ENCODE measurements around the gene GINS2.
A peak's percentile ranks its signal among the peaks of the same experiment; 100 is the strongest.

GINS2 gene

GRCh38 chr16:85653290-85653891, 35.4 kb downstream of the GINS2 start:
- DNase-seq: no peak

- peak; percentile 77 for DNase-seq
These were observed 36.1 kb downstream of the GINS2 start for GRCh38 chr16:85652431-85653221.

GRCh38 chr16:85651629-85652430, 36.9 kb downstream of the GINS2 start:
- peak; percentile 39 for DNase-seq

GRCh38 chr16:85650844-85651628, 37.7 kb downstream of the GINS2 start:
- peak; percentile 27 for DNase-seq

GRCh38 chr16:85650135-85650843, 38.5 kb downstream of the GINS2 start:
- DNase-seq: no peak

GRCh38 chr16:85649411-85650134, 39.2 kb downstream of the GINS2 start:
- no peak for DNase-seq

- DNase-seq: no peak
These were observed 39.9 kb downstream of the GINS2 start for GRCh38 chr16:85648805-85649204.

GRCh38 chr16:85648070-85648714, 40.6 kb downstream of the GINS2 start:
- DNase-seq: no peak

GRCh38 chr16:85646976-85647375, 41.8 kb downstream of the GINS2 start:
- DNase-seq: no peak

- no peak for DNase-seq
These were observed 42.3 kb downstream of the GINS2 start for GRCh38 chr16:85646358-85646907.

GRCh38 chr16:85645021-85645589, 43.6 kb downstream of the GINS2 start:
- no peak for DNase-seq

- no peak for DNase-seq
These were observed 44.6 kb downstream of the GINS2 start for GRCh38 chr16:85644093-85644712.

- DNase-seq: no peak
These were observed 45.1 kb downstream of the GINS2 start for GRCh38 chr16:85643631-85644030.

- DNase-seq: no peak
These were observed 45.9 kb downstream of the GINS2 start for GRCh38 chr16:85642762-85643358.

- DNase-seq: peak; percentile 13
These were observed 47.0 kb downstream of the GINS2 start for GRCh38 chr16:85641776-85642176.

- DNase-seq: no peak
These were observed 47.4 kb downstream of the GINS2 start for GRCh38 chr16:85641305-85641704.

- no peak for DNase-seq
These were observed 48.2 kb downstream of the GINS2 start for GRCh38 chr16:85640585-85640984.

- DNase-seq: no peak
These were observed 48.5 kb downstream of the GINS2 start for GRCh38 chr16:85640254-85640558.

- DNase-seq: no peak
These were observed 49.1 kb downstream of the GINS2 start for GRCh38 chr16:85639529-85640253.
